Heart right ventricle (tissue), 16 donors: ENCODE data around the gene ACAP3. TPM values are rescaled to one million over a fixed set of nuclear protein-coding genes. Genes with fewer than 3 reads are reported as not detected.

Experiments
- ATAC-seq, 8 donors: fragments of 200-7000 bp; cut with Tn5 transposase; one replicate each; pipeline ENCODE4 v1.9.1; 2020; ENCODE audit warnings: mild to moderate bottlenecking in 8 of 8, moderate library complexity in 8 of 8, moderate number of reproducible peaks in 1 of 8
- DNase-seq, 2 donors: peaks; one replicate each; pipeline ENCODE4 v3.0.0-alpha.2; 2020
- H3K27ac ChIP-seq, 10 donors: fragments of 200-600 bp; sonication (generic) in 2 of 10; one replicate each; pipeline versions ENCODE4 v1.5.0 to v1.8.0; 2020 to 2022; ENCODE audit warnings: mild to moderate bottlenecking in 3 of 10
- H3K27me3 ChIP-seq, 7 donors: fragments of 200-600 bp; one replicate each; pipeline ENCODE4 v1.8.0; 2021 to 2022; ENCODE audit warnings: mild to moderate bottlenecking in 2 of 7
- H3K36me3 ChIP-seq, 9 donors: fragments of 200-600 bp; sonication (generic) in 1 of 9; one replicate each; pipeline versions ENCODE4 v1.5.0 to v1.8.0; 2020 to 2022; ENCODE audit warnings: mild to moderate bottlenecking in 2 of 9
- H3K4me1 ChIP-seq, 9 donors: fragments of 200-600 bp; sonication (generic) in 1 of 9; one replicate each; pipeline versions ENCODE4 v1.5.0 to v1.8.0; 2020 to 2022; ENCODE audit warnings: mild to moderate bottlenecking in 4 of 9
- H3K4me3 ChIP-seq, 10 donors: fragments of 200-600 bp; sonication (generic) in 2 of 10; one replicate each; pipeline versions ENCODE4 v1.5.0 to v1.8.0; 2020 to 2022; ENCODE audit warnings: mild to moderate bottlenecking in 7 of 10, moderate library complexity in 2 of 10
- H3K9me3 ChIP-seq, 11 donors: fragments of 200-600 bp in 10 of 11; sonication (generic) in 2 of 11; one replicate each; pipeline versions ENCODE4 v1.5.0 to v1.8.0; 2013 to 2022; ENCODE audit warnings: mild to moderate bottlenecking in 2 of 11, control low read depth in 1 of 11, moderate library complexity in 1 of 11
- CTCF ChIP-seq, 9 donors: fragments of 200-600 bp; sonication (generic) in 2 of 9; IDR thresholded peaks; one replicate each; pipeline versions ENCODE4 v1.5.0 to v1.8.0; 2021 to 2022; ENCODE audit warnings: antibody characterized with exemption in 9 of 9, mild to moderate bottlenecking in 5 of 9, moderate library complexity in 1 of 9
- WGBS, 2 donors: extraction: QIAGEN DNeasy Blood & Tissue Kit; methylation state at CpG; one replicate each; pipeline ENCODE4 v1.1.7; 2013; ENCODE audit warnings: inconsistent platforms in 1 of 2; 5-methylcytosine and 5-hydroxymethylcytosine counted together
- intact Hi-C, 10 donors: fragments of 100-400 bp; cut with DNase I; formaldehyde crosslinking; loops; one replicate each; pipeline versions ENCODE4 v1.11.1 to v1.14.2; 2022
- polyA plus RNA-seq, 2 donors: library from polyadenylated mRNA; stranded (reverse); fragments of 200-250 nt; gene quantifications; one replicate each; pipeline ENCODE4 v1.2.3, GENCODE V29; 2013
- total RNA-seq, 10 donors: library from RNA; stranded (reverse); fragmentation: NEBNext Ultra II Directional in 3 of 10; extraction: Animal tissue kit (Norgen Biotek cat#: 25700) in 3 of 10; gene quantifications; one replicate each; pipeline versions ENCODE4 v1.2.1 to v1.2.4, GENCODE V29; 2021 to 2023
- donor health status: Arrhythmogenic right ventricular cardiomyopathy.
- donor health status: ischemic (EF 13 %, LVEDD 7.1; RV severe dilation, severe dysfunction).
- donor health status: healthy with polysubstance abuse.
- donor health status: DM: no; HTN: yes; CAD: no.
- donor health status: DM: no; HTN: no; CAD: no.
- donor health status: ischemic (EF 25% LVEDD 6.9; RV normal size, moderate dysfunction).
- donor health status: ischemic (EF 25% LVEDD 5.7; RV mildly dilated, moderate dysfunction).
- donor health status: healthy.
- donor health status: DM: yes; HTN: yes; CAD: no.
- donor health status: Ischemic cardiomyopathy.
- donor health status: ischemic (EF 35%, LVEDD 5.7; RV mildly dilated, moderate dysfunction).
- donor health status: nonischemic (EF 11% LVEDD 7.7; RV severe dilation, severe dysfunction).
- donor health status: DM: yes; HTN: yes; CAD: no.
- donor health status: PGD.
- donor health status: ischemic (EF 29% LVEDD 5.4; RV normal size, mild dysfunction).
- donor health status: nonischemic (EF 23%, LVEDD 6.1; RV moderate dilation, normal function).

The ACAP3 gene
- total and polyA plus RNA-seq, 12 donors, result 22.2 to 152 (median 30.4) TPM

DNA sequence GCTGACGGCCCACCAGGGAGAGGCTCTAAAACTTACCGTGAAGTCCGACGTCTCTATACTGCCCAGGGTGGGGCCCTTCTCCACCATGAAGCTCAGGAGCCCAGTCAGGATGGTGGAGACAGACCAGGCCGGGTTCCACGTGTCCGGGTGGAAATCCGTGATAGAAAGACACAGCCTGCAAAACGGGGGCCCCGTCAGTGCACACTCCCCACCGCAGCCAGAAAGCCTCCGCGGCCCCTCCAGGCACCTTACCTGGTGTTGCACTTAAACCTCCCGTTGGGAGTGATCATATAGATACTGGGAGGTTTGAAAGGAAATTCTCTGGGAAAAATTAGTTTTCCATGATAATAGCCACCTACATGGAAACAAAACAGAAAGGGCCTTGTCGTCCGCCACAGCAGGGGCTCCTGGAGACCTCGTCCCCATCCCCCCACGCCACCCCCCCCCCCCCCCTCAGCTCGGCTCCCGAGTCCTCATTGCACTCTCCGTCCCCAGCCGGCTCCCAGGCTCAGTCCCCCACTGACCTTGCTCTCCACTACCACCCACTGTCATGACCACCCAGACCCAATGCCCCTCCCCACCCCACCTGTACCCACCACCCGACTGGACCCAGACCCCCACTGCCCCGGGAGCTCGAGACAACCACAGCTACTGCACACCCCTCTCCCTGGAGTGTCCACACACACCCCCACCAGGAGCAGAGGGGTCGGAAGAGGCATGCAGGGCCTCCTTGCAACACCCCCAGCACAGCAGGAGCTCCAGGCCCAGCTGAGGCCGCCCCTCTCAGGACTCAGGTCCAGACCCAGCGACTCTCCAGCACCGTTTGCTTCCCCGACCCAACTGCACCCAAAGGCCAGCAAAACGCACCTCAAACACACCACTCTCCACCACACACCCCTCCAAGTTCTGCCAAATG, 50.5 kb downstream of the ACAP3 start:
- ATAC-seq, result no peak
- TF ChIP-seq CTCF (IDR thresholded peaks at IDR 0.05), result no peak
- 93 to 95% methylated on average over 29 to 31 of the region's 31 CpGs for WGBS, 2 donors
- no peak overlapping the region for H3K4me3 ChIP-seq
- H3K27me3 ChIP-seq, result no peaks in the 10 kb centered on the region
- H3K27ac ChIP-seq, result no peak overlapping the region
- intact Hi-C loops, result no loop called here
- no peak for DNase-seq
- H3K36me3 ChIP-seq, result peaks cover 0 to 88% (median 37%) of the 10 kb centered on the region in 9 donors
- H3K9me3 ChIP-seq, result no peaks in the 10 kb centered on the region
- H3K4me1 ChIP-seq, result peaks cover 0 to 29% (median 21%) of the 10 kb centered on the region in 9 donors

DNA sequence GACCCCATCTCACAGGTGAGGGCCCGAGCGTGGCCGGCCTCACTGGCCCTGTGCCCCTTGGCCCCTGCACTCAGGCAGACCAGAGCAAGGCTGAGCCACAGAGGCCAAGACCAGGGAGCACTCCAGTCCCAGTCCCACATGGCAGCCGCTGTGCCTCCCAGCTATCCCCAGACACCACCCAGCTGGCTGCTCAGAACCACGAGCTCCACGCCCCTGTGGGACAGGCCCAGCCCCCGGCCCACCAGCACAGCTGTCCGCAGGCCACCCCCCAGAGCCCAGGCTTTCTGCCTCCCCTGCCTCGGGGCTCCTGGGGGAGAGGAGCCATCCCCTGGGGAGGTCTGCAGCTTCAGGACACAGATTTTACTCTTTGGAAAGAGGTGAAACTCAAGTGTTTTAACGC, 52.1 kb downstream of the ACAP3 start:
- Histone ChIP-seq H3K4me1 (peaks cover 0 to 13% (median 5%) of the 10 kb centered on the region in 9 donors), H3K9me3 (no peaks in the 10 kb centered on the region), H3K4me3 (no peak overlapping the region), H3K27ac (no peak overlapping the region), H3K27me3 (no peaks in the 10 kb centered on the region), H3K36me3 (peaks cover 0 to 78% (median 37%) of the 10 kb centered on the region in 9 donors)
- DNase-seq, result no peak
- ATAC-seq, result no peak
- intact Hi-C loops, result no loop called here
- WGBS, 2 donors, result 89% methylated on average over 10 of the region's 10 CpGs
- TF ChIP-seq CTCF (IDR thresholded peaks at IDR 0.05), result no peak

DNA sequence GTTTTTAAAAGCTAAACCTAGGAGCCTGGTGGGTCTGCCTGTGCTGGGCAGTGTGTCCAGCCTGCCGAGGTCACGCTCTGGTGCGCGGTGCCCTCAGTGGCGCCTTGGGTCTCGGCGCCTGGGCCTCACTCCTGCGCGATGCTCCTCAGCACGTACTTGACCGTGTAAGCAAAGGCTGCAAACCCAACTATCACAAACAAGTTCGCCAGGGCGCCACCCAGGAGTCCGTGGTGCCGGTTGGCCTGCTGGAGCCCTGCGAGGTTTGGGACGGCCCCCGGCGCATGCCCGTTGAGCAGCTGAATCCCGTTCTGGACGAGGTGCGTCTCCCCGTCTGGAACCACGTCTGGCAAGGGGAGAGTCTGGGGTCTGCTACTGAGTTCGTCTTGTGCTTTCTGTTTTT, 52.7 kb downstream of the ACAP3 start:
- ATAC-seq (no peak), DNase-seq (no peak)
- Histone ChIP-seq H3K4me3 (no peak overlapping the region), H3K4me1 (peaks cover 0 to 8% (median 4%) of the 10 kb centered on the region in 9 donors), H3K27ac (no peak overlapping the region), H3K36me3 (peaks cover 0 to 73% (median 37%) of the 10 kb centered on the region in 9 donors), H3K9me3 (no peaks in the 10 kb centered on the region), H3K27me3 (no peaks in the 10 kb centered on the region)
- no peak for TF ChIP-seq CTCF (IDR thresholded peaks at IDR 0.05)
- intact Hi-C loops, result no loop called here
- 94% methylated on average over 26 of the region's 26 CpGs for WGBS, 2 donors

DNA sequence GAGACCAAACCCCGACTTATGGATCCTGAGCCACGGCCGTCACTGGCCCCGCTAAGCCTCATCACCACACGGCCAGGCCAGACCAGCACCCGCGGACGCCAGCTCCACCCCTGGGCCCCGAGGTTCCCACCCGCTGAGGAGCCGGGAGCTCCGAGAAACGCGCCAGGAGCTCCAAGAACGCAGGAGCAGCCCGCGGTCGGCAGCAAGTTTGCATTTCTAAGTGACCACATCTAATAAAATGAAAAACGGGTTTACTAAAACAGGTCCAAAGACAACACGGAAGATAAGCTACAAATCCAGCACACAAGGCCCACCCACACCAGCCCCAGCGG, 53.1 kb downstream of the ACAP3 start:
- intact Hi-C loops, result loop anchor here in 4 of 10 donors (5.0 kb wide), 2 partner anchors 132 to 137 kb away; partner anchors contain the start of gene C1orf159 (in 1 of the 4)
- Histone ChIP-seq H3K4me1 (peaks cover 0 to 6% (median under 1%) of the 10 kb centered on the region in 9 donors), H3K27ac (no peak overlapping the region), H3K4me3 (no peak overlapping the region), H3K36me3 (peaks cover 0 to 70% (median 37%) of the 10 kb centered on the region in 9 donors), H3K9me3 (no peaks in the 10 kb centered on the region), H3K27me3 (no peaks in the 10 kb centered on the region)
- ATAC-seq, result no peak
- WGBS, 2 donors, result 89 to 91% methylated on average over 21 of the region's 21 CpGs
- no peak for TF ChIP-seq CTCF (IDR thresholded peaks at IDR 0.05)
- DNase-seq, result no peak
